AG08395 (cell line): Measurements from ENCODE around the gene TEX29.

Experiments
- DNase-seq: peaks from one replicate; pipeline ENCODE4 v3.0.0; 2012; ENCODE audit warnings: mixed read lengths, low spot score

Gene TEX29

GRCh38 chr13:111367340-111367739 is 46.9 kb downstream of the TEX29 start:
- DNase-seq: no peak

GRCh38 chr13:111368091-111368490 is 47.6 kb downstream of the TEX29 start:
- no peak for DNase-seq

GRCh38 chr13:111370147-111370546 is 49.7 kb downstream of the TEX29 start:
- DNase-seq: no peak

- DNase-seq: no peak
Observed at GRCh38 chr13:111370570-111371535, 50.4 kb downstream of the TEX29 start.

GRCh38 chr13:111371720-111372119 is 51.3 kb downstream of the TEX29 start:
- DNase-seq: no peak

- no peak for DNase-seq
Observed at GRCh38 chr13:111372651-111373425, 52.4 kb downstream of the TEX29 start.

- no peak for DNase-seq
Observed at GRCh38 chr13:111373486-111373885, 53.0 kb downstream of the TEX29 start.

- DNase-seq: no peak
Observed at GRCh38 chr13:111380431-111380830, 60.0 kb downstream of the TEX29 start.

- DNase-seq: no peak
Observed at GRCh38 chr13:111382411-111382810, 62.0 kb downstream of the TEX29 start.

GRCh38 chr13:111382877-111383276 is 62.4 kb downstream of the TEX29 start:
- DNase-seq: no peak

GRCh38 chr13:111383591-111384440 is 63.4 kb downstream of the TEX29 start:
- no peak for DNase-seq

GRCh38 chr13:111384441-111385182 is 64.2 kb downstream of the TEX29 start:
- no peak for DNase-seq

- no peak for DNase-seq
Observed at GRCh38 chr13:111385183-111385857, 64.9 kb downstream of the TEX29 start.

- DNase-seq: no peak
Observed at GRCh38 chr13:111387026-111387871, 66.8 kb downstream of the TEX29 start.

- DNase-seq: no peak
Observed at GRCh38 chr13:111387945-111388600, 67.6 kb downstream of the TEX29 start.

GRCh38 chr13:111388851-111389500 is 68.5 kb downstream of the TEX29 start:
- DNase-seq: no peak

- DNase-seq: no peak
Observed at GRCh38 chr13:111389621-111390521, 69.4 kb downstream of the TEX29 start.
